SK-N-SH (cell line): ENCODE measurements around the gene MRPS11. TPM values are rescaled to one million over a fixed set of nuclear protein-coding genes. Genes with fewer than 3 reads are reported as not detected.

Source experiments
- CTCF ChIA-PET: fragments of 300-600, 350-600 bp; formaldehyde crosslinking; extraction: SDS; loops from one replicate; lab custom pipeline; 2021; lab: Yijun Ruan, JAX
- POLR2A ChIA-PET: fragments of 350-600 bp; sonication (Branson Sonifier 250); formaldehyde crosslinking; extraction: SDS; loops from one replicate; lab custom pipeline; 2020; ENCODE audit warnings: antibody characterized with exemption, inconsistent platforms; lab: Yijun Ruan, JAX
- DNase-seq: peaks from one replicate; pipeline ENCODE4 v3.0.0; 2012
- H2AFZ ChIP-seq: fragments of 200-600 bp; sonication (generic); 2 replicates; pipeline ENCODE4 v1.8.1; 2016; ENCODE audit warnings: antibody characterized with exemption, mild to moderate bottlenecking, low read depth
- H3F3A ChIP-seq: fragments of 200-600 bp; sonication (generic); replicated peaks from 2 replicates; pipeline ENCODE3; 2016; ENCODE audit warnings: antibody characterized with exemption, mild to moderate bottlenecking; ENCODE audit not compliant: insufficient read depth
- H3K27ac ChIP-seq, 2 experiments: fragments of 200-500 bp in 1 of 2; fragments of 200-600 bp in 1 of 2; sonication (Bioruptor generic) in 1 of 2; sonication (generic), shearing (Covaris generic) in 1 of 2; 2 replicates each; pipeline versions ENCODE4 v1.5.1 to v1.6.1; 2014 to 2016; ENCODE audit warnings: low read depth in 2 of 2, inconsistent platforms in 1 of 2, low read length in 1 of 2, mild to moderate bottlenecking in 1 of 2, mixed read lengths in 1 of 2
- H3K27me3 ChIP-seq: fragments of 200-600 bp; sonication (generic), shearing (Covaris generic); 2 replicates; pipeline ENCODE4 v1.6.1; 2016; ENCODE audit warnings: mixed run types; ENCODE audit not compliant: insufficient read depth
- H3K36me3 ChIP-seq, 2 experiments: fragments of 200-500 bp in 1 of 2; fragments of 200-600 bp in 1 of 2; sonication (Bioruptor generic) in 1 of 2; sonication (generic) in 1 of 2; replicated peaks in 1 of 2; 2 replicates each; pipeline versions ENCODE3 to v1.5.1; 2014 to 2016; ENCODE audit warnings: low read length in 1 of 2, mild to moderate bottlenecking in 1 of 2; ENCODE audit not compliant: insufficient read depth in 2 of 2, control insufficient read depth in 1 of 2
- H3K4me1 ChIP-seq, 2 experiments: fragments of 200-500 bp in 1 of 2; fragments of 200-600 bp in 1 of 2; sonication (Bioruptor generic) in 1 of 2; sonication (generic), shearing (Covaris generic) in 1 of 2; 2 replicates each; pipeline versions ENCODE4 v1.5.1 to v1.6.1; 2014 to 2016; ENCODE audit warnings: low read depth in 1 of 2, low read length in 1 of 2, mixed run types in 1 of 2; ENCODE audit not compliant: insufficient read depth in 2 of 2, control insufficient read depth in 1 of 2
- H3K4me2 ChIP-seq: fragments of 200-600 bp; sonication (generic), shearing (Covaris generic); 2 replicates; pipeline ENCODE4 v1.6.1; 2017; ENCODE audit warnings: mixed run types
- H3K4me3 ChIP-seq, 2 experiments: fragments of 200-500 bp in 1 of 2; fragments of 200-600 bp in 1 of 2; sonication (Bioruptor generic) in 1 of 2; sonication (generic), shearing (Covaris generic) in 1 of 2; 2 replicates each; pipeline versions ENCODE4 v1.5.1 to v1.8.1; 2014 to 2016; ENCODE audit warnings: low read depth in 2 of 2, inconsistent platforms in 1 of 2, low read length in 1 of 2, mild to moderate bottlenecking in 1 of 2, mixed read lengths in 1 of 2, moderate library complexity in 1 of 2
- H3K79me2 ChIP-seq: fragments of 200-600 bp; sonication (generic); 2 replicates; pipeline ENCODE4 v1.8.1; 2017; ENCODE audit warnings: mild to moderate bottlenecking; ENCODE audit not compliant: insufficient read depth
- H3K9ac ChIP-seq: fragments of 200-600 bp; sonication (generic); 2 replicates; pipeline ENCODE4 v1.6.1; 2017; ENCODE audit warnings: mixed run types
- H3K9me2 ChIP-seq: fragments of 200-600 bp; sonication (generic); 2 replicates; pipeline ENCODE4 v1.6.1; 2017; ENCODE audit warnings: mixed run types
- H3K9me3 ChIP-seq: fragments of 200-600 bp; sonication (generic); 2 replicates; pipeline ENCODE4 v1.6.1; 2017; ENCODE audit warnings: mixed run types, mild to moderate bottlenecking, moderate library complexity
- H4K20me1 ChIP-seq: fragments of 200-600 bp; sonication (generic); 2 replicates; pipeline ENCODE4 v1.6.1; 2017; ENCODE audit warnings: mild to moderate bottlenecking, mixed run types; ENCODE audit not compliant: insufficient read depth
- CHD2 ChIP-seq: fragments of 150-350 bp; IDR thresholded peaks from 2 replicates; pipeline ENCODE4 v1.6.1; 2018; ENCODE audit warnings: low read length; ENCODE audit not compliant: partially characterized antibody
- ELF1 ChIP-seq: IDR thresholded peaks from 2 replicates; pipeline ENCODE4 v1.4.0; 2012
- FOXM1 ChIP-seq: IDR thresholded peaks from 2 replicates; pipeline ENCODE4 v1.4.0; 2012; ENCODE audit warnings: low read depth, mild to moderate bottlenecking
- MAX ChIP-seq: IDR thresholded peaks from 2 replicates; pipeline ENCODE4 v1.4.0; 2012; ENCODE audit warnings: low read depth
- MEF2A ChIP-seq: IDR thresholded peaks from 2 replicates; pipeline ENCODE4 v1.4.0; 2012; ENCODE audit warnings: low read depth, borderline replicate concordance
- MXI1 ChIP-seq: IDR thresholded peaks from 2 replicates; pipeline ENCODE4 v1.6.1; 2012; ENCODE audit warnings: mild to moderate bottlenecking, low read depth, low read length, improper control_type of control experiment
- NFIC ChIP-seq: IDR thresholded peaks from 2 replicates; pipeline ENCODE4 v1.4.0; 2012; ENCODE audit warnings: borderline replicate concordance
- RCOR1 ChIP-seq: fragments of 150-350 bp; IDR thresholded peaks from 2 replicates; pipeline ENCODE4 v1.6.1; 2017; ENCODE audit warnings: antibody characterized with exemption, low read length
- YY1 ChIP-seq: IDR thresholded peaks from 2 replicates; pipeline ENCODE4 v1.4.0; 2012; ENCODE audit warnings: low read depth, mild to moderate bottlenecking
- WGBS: methylation state at CpG from one replicate; pipeline ENCODE4 v1.1.6; 2017; ENCODE audit warnings: low lambda C conversion rate; 5-methylcytosine and 5-hydroxymethylcytosine counted together
- polyA plus RNA-seq, 3 experiments: library from polyadenylated mRNA; depleted of rRNA; stranded (reverse); fragments of >200 nt; gene quantifications; 2 replicates each; pipeline ENCODE4 v1.2.3, GENCODE V29; 2012
- TF ChIP-seq, protein P1 (sequence below): IDR thresholded peaks from 2 replicates; pipeline ENCODE4 v1.6.1; 2012; ENCODE audit warnings: mild to moderate bottlenecking, low read depth, low read length, moderate library complexity

The MRPS11 gene
- polyA plus RNA-seq, 1 of the 3 experiments (the other 2 are of a cell fraction) = 101 TPM

DNA sequence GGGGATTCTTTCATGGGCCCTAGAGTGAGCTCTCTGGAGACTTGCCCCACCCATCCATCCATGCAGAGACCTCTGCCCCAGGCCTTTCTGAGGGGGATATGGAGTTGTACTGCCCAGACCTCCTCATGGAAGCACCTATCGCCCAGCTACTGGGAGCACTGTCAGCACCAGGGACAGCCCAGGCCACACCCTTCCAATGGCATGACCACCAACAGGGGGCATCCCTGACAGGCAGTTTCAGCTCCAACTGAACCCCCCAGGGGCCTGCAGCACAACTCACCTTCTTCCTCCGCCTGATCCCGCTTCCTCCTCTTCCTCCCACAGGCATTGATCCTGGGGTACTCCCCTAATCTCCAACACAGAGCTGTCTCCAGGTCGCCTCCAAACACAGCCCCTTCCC is 21.8 kb downstream of the MRPS11 start:
- POLR2A ChIA-PET = no interaction called here
- H3K27me3 ChIP-seq = no peaks in the 10 kb centered on the region
- no peak overlapping the region for H3K4me2 ChIP-seq
- no peaks in the 10 kb centered on the region for H3K9me3 ChIP-seq
- H3K27ac ChIP-seq = no peak overlapping the region
- 89% methylated on average over 3 of the region's 4 CpGs for WGBS
- no peaks in the 10 kb centered on the region for H3K36me3 ChIP-seq
- CTCF ChIA-PET = interaction anchor here (1.0 to 1.8 kb wide), 4 partner anchors 8 to 125 kb away, joined by 3 to 7 read pairs (median 3); no protein-coding TSS in a partner anchor
- H2AFZ ChIP-seq = no peak overlapping the region
- no peaks in the 10 kb centered on the region for H3K79me2 ChIP-seq
- H3K4me1 ChIP-seq = no peaks in the 10 kb centered on the region
- TF ChIP-seq MAX (no peak), NFIC (no peak), MEF2A (no peak)
- TF ChIP-seq, protein P1, sequence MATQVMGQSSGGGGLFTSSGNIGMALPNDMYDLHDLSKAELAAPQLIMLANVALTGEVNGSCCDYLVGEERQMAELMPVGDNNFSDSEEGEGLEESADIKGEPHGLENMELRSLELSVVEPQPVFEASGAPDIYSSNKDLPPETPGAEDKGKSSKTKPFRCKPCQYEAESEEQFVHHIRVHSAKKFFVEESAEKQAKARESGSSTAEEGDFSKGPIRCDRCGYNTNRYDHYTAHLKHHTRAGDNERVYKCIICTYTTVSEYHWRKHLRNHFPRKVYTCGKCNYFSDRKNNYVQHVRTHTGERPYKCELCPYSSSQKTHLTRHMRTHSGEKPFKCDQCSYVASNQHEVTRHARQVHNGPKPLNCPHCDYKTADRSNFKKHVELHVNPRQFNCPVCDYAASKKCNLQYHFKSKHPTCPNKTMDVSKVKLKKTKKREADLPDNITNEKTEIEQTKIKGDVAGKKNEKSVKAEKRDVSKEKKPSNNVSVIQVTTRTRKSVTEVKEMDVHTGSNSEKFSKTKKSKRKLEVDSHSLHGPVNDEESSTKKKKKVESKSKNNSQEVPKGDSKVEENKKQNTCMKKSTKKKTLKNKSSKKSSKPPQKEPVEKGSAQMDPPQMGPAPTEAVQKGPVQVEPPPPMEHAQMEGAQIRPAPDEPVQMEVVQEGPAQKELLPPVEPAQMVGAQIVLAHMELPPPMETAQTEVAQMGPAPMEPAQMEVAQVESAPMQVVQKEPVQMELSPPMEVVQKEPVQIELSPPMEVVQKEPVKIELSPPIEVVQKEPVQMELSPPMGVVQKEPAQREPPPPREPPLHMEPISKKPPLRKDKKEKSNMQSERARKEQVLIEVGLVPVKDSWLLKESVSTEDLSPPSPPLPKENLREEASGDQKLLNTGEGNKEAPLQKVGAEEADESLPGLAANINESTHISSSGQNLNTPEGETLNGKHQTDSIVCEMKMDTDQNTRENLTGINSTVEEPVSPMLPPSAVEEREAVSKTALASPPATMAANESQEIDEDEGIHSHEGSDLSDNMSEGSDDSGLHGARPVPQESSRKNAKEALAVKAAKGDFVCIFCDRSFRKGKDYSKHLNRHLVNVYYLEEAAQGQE = peak; percentile 81
- TF ChIP-seq, all 33 proteins: peak for 1
- no peak overlapping the region for H3K9ac ChIP-seq
- no peaks in the 10 kb centered on the region for H3K9me2 ChIP-seq
- H3F3A ChIP-seq = no peaks in the 10 kb centered on the region
- no peak overlapping the region for H3K4me3 ChIP-seq
- no peak for DNase-seq
- no peaks in the 10 kb centered on the region for H4K20me1 ChIP-seq

DNA sequence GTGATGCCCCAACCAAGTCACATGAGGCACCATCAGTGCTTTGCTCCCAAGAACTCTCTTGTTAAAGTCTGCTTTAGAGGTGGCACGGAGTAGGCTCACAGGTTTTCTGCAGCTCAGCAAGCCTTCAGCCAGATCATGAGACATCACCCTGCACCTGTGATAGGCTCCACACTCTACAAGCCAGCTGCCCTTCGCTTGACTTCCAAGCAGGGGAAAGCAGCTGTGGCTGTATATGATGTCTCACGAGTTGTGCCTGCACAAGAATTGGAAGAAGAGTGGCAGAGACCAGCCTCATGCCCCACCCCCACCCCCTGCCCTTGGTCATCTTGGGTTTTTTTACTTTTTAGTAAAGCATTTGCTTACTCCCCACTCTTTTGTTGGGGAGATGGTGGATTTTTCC is 22.5 kb downstream of the MRPS11 start:
- H3K4me1 ChIP-seq = no peaks in the 10 kb centered on the region
- CTCF ChIA-PET = interaction anchor here (1.1 to 1.8 kb wide), 2 partner anchors 9 to 13 kb away, joined by 3 to 7 read pairs; no protein-coding TSS in a partner anchor
- TF ChIP-seq RCOR1 = no peak
- DNase-seq = no peak
- H3K9me3 ChIP-seq = no peaks in the 10 kb centered on the region
- no peaks in the 10 kb centered on the region for H3F3A ChIP-seq
- no peak overlapping the region for H3K27ac ChIP-seq
- no peak overlapping the region for H2AFZ ChIP-seq
- no peak overlapping the region for H3K9ac ChIP-seq
- no peak overlapping the region for H3K4me2 ChIP-seq
- H3K4me3 ChIP-seq = no peak overlapping the region
- POLR2A ChIA-PET = no interaction called here
- 62% methylated on average over 3 of the region's 3 CpGs for WGBS
- no peaks in the 10 kb centered on the region for H3K9me2 ChIP-seq
- no peaks in the 10 kb centered on the region for H3K27me3 ChIP-seq
- no peaks in the 10 kb centered on the region for H4K20me1 ChIP-seq
- no peaks in the 10 kb centered on the region for H3K79me2 ChIP-seq
- no peaks in the 10 kb centered on the region for H3K36me3 ChIP-seq

DNA sequence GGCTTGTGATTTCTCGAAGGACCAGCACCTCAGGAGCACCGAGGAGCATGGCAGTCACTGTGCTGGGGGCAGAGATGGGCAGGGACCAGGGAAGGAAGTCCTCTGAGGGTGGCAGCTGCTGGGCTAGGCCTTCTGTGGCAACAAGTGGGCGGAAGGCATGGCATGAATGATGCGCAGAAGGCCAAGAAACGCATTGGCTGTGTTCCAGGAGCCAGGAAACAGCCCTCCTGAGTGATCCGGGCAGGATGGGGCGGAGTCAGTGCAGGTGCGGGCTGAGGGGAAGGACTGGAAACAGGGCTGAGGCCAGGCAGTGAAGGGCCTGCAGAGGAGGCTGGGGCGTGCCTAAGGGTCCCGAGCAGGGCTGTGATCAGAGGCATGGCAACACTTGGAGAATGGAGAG is 23.6 kb downstream of the MRPS11 start:
- TF ChIP-seq FOXM1 (no peak), YY1 (no peak), CHD2 (no peak), ELF1 (no peak), MXI1 (no peak)
- H3K27ac ChIP-seq = no peak overlapping the region
- no peaks in the 10 kb centered on the region for H3K9me2 ChIP-seq
- no peaks in the 10 kb centered on the region for H4K20me1 ChIP-seq
- H3F3A ChIP-seq = no peaks in the 10 kb centered on the region
- ChIA-PET CTCF (interaction anchor here (1.5 kb wide), 1 partner anchor 14 kb away, joined by 4 read pairs; no protein-coding TSS in a partner anchor), POLR2A (no interaction called here)
- H3K27me3 ChIP-seq = no peaks in the 10 kb centered on the region
- no peak overlapping the region for H3K4me3 ChIP-seq
- no peak overlapping the region for H3K4me2 ChIP-seq
- no peaks in the 10 kb centered on the region for H3K9me3 ChIP-seq
- H3K79me2 ChIP-seq = no peaks in the 10 kb centered on the region
- no peaks in the 10 kb centered on the region for H3K36me3 ChIP-seq
- H2AFZ ChIP-seq = no peak overlapping the region
- H3K4me1 ChIP-seq = no peaks in the 10 kb centered on the region
- no peak overlapping the region for H3K9ac ChIP-seq
- WGBS = 74% methylated on average over 9 of the region's 10 CpGs
- DNase-seq = no peak
